Erythroblast (primary cell): Measurements from ENCODE around the gene SUMO2.

Source experiments
- GATA1 ChIP-seq: IDR thresholded peaks from 2 replicates; pipeline ENCODE4 v1.6.1; 2011; ENCODE audit warnings: low read depth, mild to moderate bottlenecking, control low read depth, low read length, moderate library complexity
- POLR2A ChIP-seq: IDR thresholded peaks from 2 replicates; pipeline ENCODE4 v1.6.1; 2011; ENCODE audit warnings: mild to moderate bottlenecking, low read length

DNA sequence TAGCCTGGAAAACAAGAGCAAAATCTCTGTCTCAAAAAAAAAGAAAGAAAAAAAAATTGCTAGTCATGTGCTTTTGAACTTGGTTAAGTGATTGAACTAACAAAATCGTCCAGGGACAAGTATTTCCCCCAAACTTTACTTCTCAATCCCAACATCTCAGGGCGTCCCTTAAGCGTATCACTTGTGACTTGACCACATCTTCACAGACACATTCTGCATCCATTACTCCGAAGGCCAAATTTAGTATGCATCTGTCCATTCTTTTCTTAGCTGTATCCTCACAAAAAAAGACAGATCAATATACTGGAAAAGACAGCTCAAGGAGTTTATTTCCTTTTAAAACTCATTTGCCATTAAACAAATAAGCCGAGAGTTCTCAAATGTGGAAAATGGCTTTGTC is 22.5 kb downstream of the SUMO2 start:
- no peak for TF ChIP-seq POLR2A
- no peak for TF ChIP-seq GATA1
